Ishikawa (cell line): ENCODE measurements around the gene ATP10D.

Source experiments
- EP300 ChIP-seq: IDR thresholded peaks from 2 replicates; pipeline ENCODE4 v1.6.1; 2012; ENCODE audit warnings: borderline replicate concordance
- FOXM1 ChIP-seq: IDR thresholded peaks from 2 replicates; pipeline ENCODE4 v1.6.1; 2012; ENCODE audit warnings: low read depth, borderline replicate concordance
- RAD21 ChIP-seq: IDR thresholded peaks from 2 replicates; pipeline ENCODE4 v1.6.1; 2012; ENCODE audit warnings: low read depth
- TAF1 ChIP-seq: IDR thresholded peaks from 2 replicates; pipeline ENCODE4 v1.6.1; 2012; ENCODE audit warnings: low read depth, mild to moderate bottlenecking
- TCF12 ChIP-seq: IDR thresholded peaks from 2 replicates; pipeline ENCODE4 v1.6.1; 2012; ENCODE audit warnings: low read depth
- USF1 ChIP-seq: IDR thresholded peaks from 2 replicates; pipeline ENCODE4 v1.6.1; 2012
- YY1 ChIP-seq: IDR thresholded peaks from 2 replicates; pipeline ENCODE4 v1.6.1; 2012; ENCODE audit warnings: low read depth

GRCh38 chr4:47612116-47613023, 127.3 kb downstream of the ATP10D start:
- TF ChIP-seq USF1 (no peak), TAF1 (no peak), EP300 (no peak), RAD21 (no peak), FOXM1 (no peak), YY1 (no peak), TCF12 (no peak)
